ENCODE data around the gene PLCG2. TPM values are rescaled to one million over a fixed set of nuclear protein-coding genes. Genes with fewer than 3 reads are reported as not detected.
A peak's percentile ranks its signal among the peaks of the same experiment; 100 is the strongest.

The PLCG2 gene
- polyA plus RNA-seq, 2 of the 4 experiments (the other 2 are of a cell fraction) = 2.8 to 6.0 TPM

- FAIRE-seq (no peak), DNase-seq (ENCODE audit: low read depth in 1 of 2, low spot score in 1 of 2) (no peak), ATAC-seq (no peak)
- ChIA-PET CTCF (interaction anchor here (0.6 to 2.1 kb wide), 3 partner anchors 12 to 290 kb away, joined by 3 to 5 read pairs (median 3); no protein-coding TSS in a partner anchor), POLR2A (no interaction called here)
- no peak overlapping the region for H3K4me2 ChIP-seq
- no peaks in the 10 kb centered on the region for H3K9me3 ChIP-seq
- TF ChIP-seq HES2 (IDR thresholded peaks at IDR 0.05) (no peak), ELK1 (IDR thresholded peaks at IDR 0.05; ENCODE audit: low read depth, low read length) (no peak), CHD2 (IDR thresholded peaks at IDR 0.05; ENCODE audit: low read length, partially characterized antibody) (no peak), POLR2AphosphoS2 (conservative IDR thresholded peaks at IDR 0.05; ENCODE audit: low read length) (no peak)
- H3K4me1 ChIP-seq = no peaks in the 10 kb centered on the region
- 90% methylated on average over 7 of the region's 7 CpGs for WGBS (ENCODE audit: missing lambda C conversion rate)
- H3K27ac ChIP-seq = no peak overlapping the region
- H3K4me3 ChIP-seq = no peak overlapping the region
These were observed 4.7 kb upstream of the PLCG2 start for GRCh38 chr16:81774348-81774747.

- H3K9me3 ChIP-seq = no peaks in the 10 kb centered on the region
- no peak for DNase-seq (ENCODE audit: low read depth in 1 of 2, low spot score in 1 of 2)
- no peaks in the 10 kb centered on the region for H3K4me1 ChIP-seq
- H3K4me3 ChIP-seq = no peak overlapping the region
- H3K27ac ChIP-seq = no peak overlapping the region
- no peak for TF ChIP-seq MAZ (IDR thresholded peaks at IDR 0.05; ENCODE audit: borderline replicate concordance, low read depth, low read length)
- FAIRE-seq = no peak
- POLR2A ChIA-PET = no interaction called here
- H3K4me2 ChIP-seq = no peak overlapping the region
- CTCF ChIA-PET = interaction anchor here (0.6 to 1.0 kb wide), 2 partner anchors 21 to 701 kb away, joined by 3 read pairs; no protein-coding TSS in a partner anchor
- ATAC-seq = no peak
These were observed 3.5 kb upstream of the PLCG2 start for GRCh38 chr16:81775570-81775969.

- 60% methylated on average over 6 of the region's 6 CpGs for WGBS (ENCODE audit: missing lambda C conversion rate)
- no peak for ATAC-seq
- TF ChIP-seq SREBF2 (IDR thresholded peaks at IDR 0.05) (no peak), HOXA7 (CRISPR knock-in tag; IDR thresholded peaks at IDR 0.05) (no peak), CTCF (IDR thresholded peaks at IDR 0.05) (no peak), E2F6 (IDR thresholded peaks at IDR 0.05; ENCODE audit: borderline replicate concordance, low read depth) (no peak), POLR2AphosphoS2 (conservative IDR thresholded peaks at IDR 0.05; ENCODE audit: low read length) (no peak), RARB (CRISPR knock-in tag; IDR thresholded peaks at IDR 0.05) (no peak), POLR2A (IDR thresholded peaks at IDR 0.05; ENCODE audit: low read length) (no peak), CHD4 (IDR thresholded peaks at IDR 0.05; ENCODE audit: borderline replicate concordance) (no peak), ELK1 (IDR thresholded peaks at IDR 0.05; ENCODE audit: low read depth, low read length) (no peak), USF2 (IDR thresholded peaks at IDR 0.05) (no peak), KDM1A (IDR thresholded peaks at IDR 0.05; ENCODE audit: low read depth) (no peak), CEBPB (IDR thresholded peaks at IDR 0.05) (no peak), RFX5 (IDR thresholded peaks at IDR 0.05) (no peak), FOXS1 (CRISPR knock-in tag; IDR thresholded peaks at IDR 0.05) (no peak), ZFP36 (IDR thresholded peaks at IDR 0.05; ENCODE audit: borderline replicate concordance, partially characterized antibody) (no peak), BHLHE40 (IDR thresholded peaks at IDR 0.05; ENCODE audit: low read depth, low read length) (no peak), FOSB (CRISPR knock-in tag; IDR thresholded peaks at IDR 0.05) (no peak), EHF (CRISPR knock-in tag; IDR thresholded peaks at IDR 0.05) (no peak)
- Histone ChIP-seq H3K4me3 (peak overlapping the region; percentile 90; the same call in 2 of the 3 replicates), H3K4me2 (peak overlapping the region; percentile 93), H3K27ac (no peak overlapping the region), H3K9me3 (no peaks in the 10 kb centered on the region), H3K4me1 (no peaks in the 10 kb centered on the region)
- ChIA-PET CTCF (interaction anchor here (1.0 to 2.5 kb wide), 5 partner anchors 10 to 96 kb away, joined by 3 to 9 read pairs (median 3); no protein-coding TSS in a partner anchor), POLR2A (no interaction called here)
- FAIRE-seq = no peak
- DNase-seq (ENCODE audit: low read depth in 1 of 2, low spot score in 1 of 2) = no peak
These were observed 860 bp upstream of the PLCG2 start for GRCh38 chr16:81778231-81778630.
